CD4-positive, alpha-beta T cell treated with Interleukin-6 at 100 ng/mL for 8 hours (primary cell): Measurements from ENCODE around the gene COPS7A.

Source experiments
- DNase-seq: peaks from one replicate; pipeline ENCODE4 v3.0.0-alpha.2; 2020; ENCODE audit warnings: mixed read lengths, low spot score

Gene COPS7A

DNA sequence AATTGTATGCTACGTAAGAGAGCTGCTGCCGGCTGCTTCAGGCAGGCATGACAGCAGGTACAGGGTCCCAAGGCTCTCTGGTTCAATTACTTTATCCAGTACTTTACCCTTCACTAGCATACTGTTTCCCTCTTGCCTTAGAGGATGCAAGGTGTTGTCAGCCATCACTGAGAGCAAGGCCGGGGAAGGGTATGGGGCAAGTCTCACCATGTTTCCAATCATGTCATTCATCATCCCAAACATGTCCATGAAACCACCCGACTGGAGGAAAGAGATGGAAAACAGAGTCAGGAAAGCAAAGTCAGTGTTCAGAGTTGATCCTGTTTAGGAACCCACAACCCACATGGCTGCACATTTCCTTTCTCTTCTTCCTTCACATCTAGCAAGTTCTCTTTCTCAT, 26.7 kb downstream of the COPS7A start:
- no peak for DNase-seq

DNA sequence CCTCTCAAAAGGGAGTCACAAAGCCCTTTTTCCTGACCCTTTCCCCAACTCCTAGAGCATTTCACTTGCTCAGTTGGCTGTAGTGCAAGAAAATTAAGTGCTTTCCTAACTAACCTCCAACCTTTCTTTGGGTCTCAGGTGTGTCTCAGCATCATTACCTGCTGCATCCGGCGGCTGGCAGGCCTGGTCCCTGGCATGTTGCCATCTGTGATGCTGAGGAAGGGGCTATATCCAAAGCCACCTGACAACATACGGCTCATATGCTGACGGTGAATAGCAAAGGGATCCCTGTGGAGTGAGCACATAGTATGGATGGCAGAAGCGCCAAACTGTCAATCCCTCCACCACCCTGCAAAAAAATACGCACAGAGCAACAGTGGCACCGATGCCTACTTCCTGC, 27.9 kb downstream of the COPS7A start:
- no peak for DNase-seq

- no peak for DNase-seq
These were observed 28.5 kb downstream of the COPS7A start for GRCh38 chr12:6752167-6752920.

DNA sequence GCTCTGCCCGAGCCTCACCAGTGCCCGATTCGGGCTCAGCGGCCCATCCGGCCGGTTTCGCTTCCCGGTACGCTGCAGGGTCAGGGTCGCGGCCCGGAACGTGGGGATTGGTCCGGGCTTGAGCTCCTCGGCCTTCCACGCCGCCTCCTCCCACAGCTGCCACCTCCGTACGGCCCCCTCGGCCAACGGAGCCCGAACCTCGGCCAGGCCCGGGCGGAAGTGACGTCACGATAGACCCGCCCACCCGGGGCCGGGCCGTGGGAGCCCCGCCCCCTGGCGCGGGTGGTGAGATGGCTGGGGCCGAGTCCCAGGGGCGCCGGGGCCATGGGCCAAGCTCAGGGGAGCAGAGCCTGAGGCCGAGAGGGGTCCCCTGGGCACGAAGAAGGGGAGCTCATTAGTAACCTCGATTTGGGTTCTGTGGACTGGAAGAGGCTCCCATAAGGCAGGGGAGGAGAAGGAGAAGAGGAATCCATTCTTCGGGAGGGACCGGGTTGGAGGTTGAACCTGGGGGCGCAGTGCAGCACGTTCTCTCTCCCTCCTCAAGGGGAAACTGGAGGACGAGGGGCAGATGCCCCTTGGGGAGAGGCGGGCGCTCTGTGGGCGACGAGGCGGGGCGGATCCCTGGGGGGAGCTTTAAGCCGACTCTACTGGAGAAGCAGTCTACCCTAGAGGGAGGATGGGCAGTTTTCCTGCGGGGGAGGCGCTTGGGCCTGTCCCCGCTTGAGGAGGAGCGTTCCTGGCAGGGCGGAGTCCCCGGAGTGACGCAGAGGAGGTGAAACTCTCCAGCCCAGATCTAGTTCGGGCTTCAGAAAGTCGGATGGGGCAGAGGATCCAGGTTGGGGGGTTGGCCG, 29.3 kb downstream of the COPS7A start, which contains the start of gene MLF2:
TSS of gene MLF2 (minus strand) at position 221 of the 851 bp plus-strand sequence. CDS start 807 bp downstream, outside the sequence.
- DNase-seq = peak; percentile 98

- no peak for DNase-seq
These were observed 30.0 kb downstream of the COPS7A start for GRCh38 chr12:6753772-6754356.

DNA sequence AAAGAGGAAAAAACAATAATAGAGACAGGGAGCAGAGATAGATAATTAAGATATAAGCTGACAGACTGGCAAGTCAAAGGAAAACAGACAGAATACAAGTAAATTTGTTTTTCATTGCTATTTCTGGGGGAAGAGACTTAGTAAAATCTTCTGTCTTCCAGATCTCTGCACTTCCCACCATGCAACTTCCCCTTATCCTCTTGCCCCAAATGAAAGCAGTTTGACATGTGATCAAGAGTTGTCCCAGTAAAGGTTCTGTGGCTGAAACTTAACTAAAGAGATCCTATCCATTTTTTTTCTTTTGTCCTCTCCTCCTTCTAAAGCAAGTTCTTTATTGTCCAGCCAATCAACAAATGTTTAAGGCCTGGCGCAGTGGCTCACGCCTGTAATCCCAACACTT, 30.6 kb downstream of the COPS7A start:
- no peak for DNase-seq

DNA sequence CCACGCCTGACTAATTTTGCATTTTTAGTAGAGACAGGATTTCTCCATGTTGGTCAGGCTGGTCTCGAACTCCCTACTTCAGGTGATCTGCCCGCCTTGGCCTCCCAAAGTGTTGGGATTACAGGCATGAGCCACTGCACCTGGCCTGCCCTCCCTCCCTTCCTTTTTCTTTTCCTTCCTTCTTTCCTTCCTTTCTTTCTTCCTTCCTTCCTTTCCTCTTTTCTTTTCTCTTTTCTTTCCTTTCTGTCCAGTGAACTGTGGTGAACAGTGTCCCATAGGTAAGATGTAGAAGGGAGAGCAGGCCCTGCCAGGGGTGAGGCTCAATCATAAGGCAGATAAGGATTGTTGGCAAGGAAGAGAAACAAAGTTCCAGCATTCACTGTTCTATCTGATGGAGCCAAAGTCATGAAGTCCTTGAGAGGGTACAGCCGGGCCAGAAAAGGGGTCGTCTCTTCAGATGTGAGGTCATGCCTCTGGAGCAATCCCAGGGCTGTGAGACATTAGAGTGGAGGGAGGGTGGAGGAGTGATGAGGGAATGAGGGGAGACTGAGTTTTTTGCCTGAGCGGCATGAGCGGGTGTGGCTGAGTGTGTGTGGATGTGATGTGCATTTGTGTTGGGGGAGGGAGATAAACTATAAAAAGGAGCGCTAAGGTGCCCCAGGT, 33.3 kb downstream of the COPS7A start:
- DNase-seq = no peak

- DNase-seq = no peak
These were observed 34.8 kb downstream of the COPS7A start for GRCh38 chr12:6758506-6759095.

GRCh38 chr12:6759741-6760140, 35.9 kb downstream of the COPS7A start:
- DNase-seq = no peak

GRCh38 chr12:6763380-6763779, 39.5 kb downstream of the COPS7A start:
- DNase-seq = no peak

DNA sequence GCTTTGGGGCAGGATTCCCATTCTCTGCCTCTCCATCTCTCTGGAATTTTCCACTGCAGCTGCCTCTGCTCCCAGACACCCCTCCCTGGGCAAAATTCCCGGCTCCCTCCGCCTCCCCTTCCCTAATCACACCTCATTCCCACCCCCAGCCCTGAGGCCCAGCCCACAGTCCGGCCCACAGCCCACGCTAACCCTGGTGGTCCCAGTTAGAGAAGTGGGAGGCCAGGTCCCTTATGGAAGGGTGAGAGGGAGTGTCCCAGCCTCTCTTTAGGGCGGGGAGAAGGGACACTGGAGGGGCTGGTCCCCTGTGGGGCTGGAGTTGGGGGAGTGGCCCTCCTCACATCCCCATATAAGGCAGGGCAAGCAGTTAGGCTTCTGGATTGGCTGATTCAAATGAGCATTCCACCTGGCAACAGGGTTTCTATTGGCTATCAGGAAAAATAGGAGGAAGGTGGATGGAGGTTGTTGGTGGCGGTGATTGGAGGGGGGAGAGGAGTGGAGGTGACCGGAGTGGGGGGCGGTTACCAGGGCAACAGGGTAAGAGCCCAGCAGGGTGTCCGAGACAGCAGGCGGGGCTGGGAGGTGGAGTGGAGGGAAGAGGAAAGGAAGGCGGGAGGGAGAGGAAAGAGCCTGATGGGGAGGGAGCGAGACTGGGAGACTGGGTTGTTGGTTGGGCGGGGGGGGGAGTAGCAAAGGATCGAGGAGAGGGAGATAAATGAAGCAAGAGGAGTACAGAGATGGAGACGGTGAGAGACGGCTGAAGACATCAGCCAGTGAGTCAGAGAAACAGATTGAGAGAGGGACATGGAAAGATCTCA, 40.4 kb downstream of the COPS7A start:
- peak; percentile 54 for DNase-seq

DNA sequence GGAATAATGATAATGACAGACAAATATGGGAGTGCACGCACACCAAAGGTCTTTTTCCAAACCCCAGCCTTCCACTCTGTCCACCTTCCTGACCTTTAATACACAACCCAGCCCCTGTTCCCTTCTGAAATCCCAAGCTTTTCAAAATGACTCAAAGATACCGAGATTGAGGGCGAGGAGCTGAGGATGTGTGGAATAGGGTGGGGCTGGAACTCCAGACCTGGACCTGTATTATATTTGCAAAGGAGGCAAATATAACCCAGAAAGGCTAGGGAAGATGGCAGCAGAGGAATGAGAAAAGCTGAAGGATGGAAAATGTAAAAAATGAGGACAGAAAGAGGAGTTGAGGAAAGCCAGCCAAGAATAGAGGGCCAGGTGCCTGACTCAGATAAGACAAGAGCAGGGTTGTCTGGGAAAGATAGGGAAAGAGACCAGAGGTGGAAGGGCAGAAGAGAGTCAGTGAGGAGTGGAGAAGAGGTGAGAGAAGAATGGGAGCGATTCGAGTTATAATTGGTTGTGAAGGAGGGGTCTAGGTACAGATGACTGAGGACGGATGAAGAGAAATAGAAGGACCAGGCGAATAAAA, 41.3 kb downstream of the COPS7A start:
- DNase-seq = no peak

- no peak for DNase-seq
These were observed 42.1 kb downstream of the COPS7A start, which contains the start of gene PTMS for GRCh38 chr12:6765634-6766581. PTMS (plus strand) TSS chr12:6766363; CDS start chr12:6766706, 343 bp downstream.

- peak; percentile 34 for DNase-seq
These were observed 43.0 kb downstream of the COPS7A start for GRCh38 chr12:6766651-6767349.

DNA sequence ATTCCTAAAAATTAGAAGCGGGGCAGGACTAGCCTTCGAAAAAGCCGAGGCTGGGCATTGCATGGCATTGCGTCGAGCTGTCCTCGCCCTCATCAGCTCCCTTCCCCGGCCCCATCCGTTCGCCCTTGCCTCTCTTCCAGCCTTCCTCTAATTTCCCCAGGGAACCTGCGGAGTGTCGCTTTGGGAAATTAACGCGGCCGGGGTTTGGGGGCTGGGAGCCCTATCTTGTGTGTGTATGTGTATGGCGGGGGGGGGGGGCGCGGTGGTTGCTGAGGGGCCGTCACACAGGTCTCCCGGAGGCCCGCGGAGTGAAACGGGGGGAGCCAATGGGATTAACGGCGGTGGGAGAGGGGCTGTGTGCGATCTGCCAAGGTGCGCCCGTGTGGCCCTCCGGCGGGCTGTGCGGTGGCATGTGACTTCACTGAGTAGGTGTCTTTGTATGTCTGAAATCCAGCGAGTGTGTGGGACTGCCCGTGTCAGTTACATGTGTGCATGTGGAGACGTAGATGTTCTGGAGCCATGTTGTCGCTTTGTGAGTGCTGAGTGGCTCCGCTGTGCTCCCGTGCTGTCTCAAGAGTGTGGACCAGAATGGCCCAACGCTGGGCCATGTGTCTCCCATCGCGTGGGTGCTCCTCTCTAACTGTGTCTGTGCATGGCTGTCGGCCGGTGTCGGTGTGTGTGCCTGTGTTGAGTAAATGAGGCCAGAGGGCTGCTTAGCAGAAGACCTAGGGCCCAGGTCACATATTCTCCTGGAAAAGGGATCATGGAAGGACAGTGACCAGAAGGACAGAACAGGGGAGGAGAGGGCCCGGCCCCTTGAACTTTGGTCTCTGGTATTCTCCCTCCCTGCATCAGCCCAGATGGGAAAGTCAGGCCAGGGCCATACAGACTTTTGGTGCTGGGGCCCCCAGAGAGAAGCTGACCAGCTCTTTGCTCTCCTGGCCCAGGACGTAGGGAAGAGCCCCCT, 43.8 kb downstream of the COPS7A start:
- DNase-seq = no peak

- DNase-seq = no peak
These were observed 44.6 kb downstream of the COPS7A start for GRCh38 chr12:6768437-6768914.

DNA sequence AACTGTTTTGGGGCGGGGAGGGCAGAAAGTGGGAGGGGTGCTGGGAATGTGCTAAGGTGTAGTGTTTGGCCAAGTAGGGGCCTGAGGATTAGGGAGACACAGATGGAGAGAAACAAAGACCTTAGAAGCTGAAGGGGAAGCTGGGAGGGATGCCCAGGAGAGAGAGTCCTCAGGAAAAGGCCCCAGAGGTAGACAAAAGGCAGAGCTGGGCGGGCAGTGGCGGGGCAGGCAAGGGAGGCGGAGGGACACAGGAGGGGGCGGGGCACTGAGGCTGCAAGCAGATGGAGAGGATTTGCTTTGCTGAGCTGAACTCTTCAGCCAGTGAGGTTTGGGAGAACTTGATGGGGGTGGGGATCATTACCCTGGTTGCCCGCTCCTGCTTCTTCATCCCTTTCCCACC, 45.1 kb downstream of the COPS7A start:
- DNase-seq = no peak
